ENCODE data around the gene HIPK2.

Gene HIPK2

GRCh38 chr7:139782932-139783331 is 5.1 kb upstream of the HIPK2 start:
- DNase-seq, result no peak

GRCh38 chr7:139777133-139777891 is 486 bp downstream of the HIPK2 start:
- no peak for DNase-seq

- no peak for DNase-seq
Measured at GRCh38 chr7:139776486-139777132, 1.2 kb downstream of the HIPK2 start.

- DNase-seq, result peak; percentile 42
Measured at GRCh38 chr7:139775829-139776266, 1.9 kb downstream of the HIPK2 start.

- DNase-seq, result no peak
Measured at GRCh38 chr7:139774376-139774775, 3.4 kb downstream of the HIPK2 start.

- no peak for DNase-seq
Measured at GRCh38 chr7:139773371-139773770, 4.4 kb downstream of the HIPK2 start.

- DNase-seq, result no peak
Measured at GRCh38 chr7:139772873-139773272, 4.9 kb downstream of the HIPK2 start.

GRCh38 chr7:139772115-139772514 is 5.7 kb downstream of the HIPK2 start:
- no peak for DNase-seq

GRCh38 chr7:139771001-139771956 is 6.5 kb downstream of the HIPK2 start:
- no peak for DNase-seq

- no peak for DNase-seq
Measured at GRCh38 chr7:139769761-139770160, 8.0 kb downstream of the HIPK2 start.

- no peak for DNase-seq
Measured at GRCh38 chr7:139769066-139769465, 8.7 kb downstream of the HIPK2 start.

GRCh38 chr7:139768249-139768824 is 9.5 kb downstream of the HIPK2 start:
- DNase-seq, result no peak

- DNase-seq, result no peak
Measured at GRCh38 chr7:139767561-139767982, 10.2 kb downstream of the HIPK2 start.

GRCh38 chr7:139765143-139765542 is 12.7 kb downstream of the HIPK2 start:
- no peak for DNase-seq

GRCh38 chr7:139763330-139763729 is 14.5 kb downstream of the HIPK2 start:
- no peak for DNase-seq

- DNase-seq, result no peak
Measured at GRCh38 chr7:139762886-139763285, 14.9 kb downstream of the HIPK2 start.

- no peak for DNase-seq
Measured at GRCh38 chr7:139758388-139758787, 19.4 kb downstream of the HIPK2 start.

GRCh38 chr7:139757968-139758367 is 19.8 kb downstream of the HIPK2 start:
- DNase-seq, result no peak

- DNase-seq, result no peak
Measured at GRCh38 chr7:139753693-139754111, 24.1 kb downstream of the HIPK2 start.

GRCh38 chr7:139753081-139753692 is 24.6 kb downstream of the HIPK2 start:
- no peak for DNase-seq

GRCh38 chr7:139752604-139753003 is 25.2 kb downstream of the HIPK2 start:
- no peak for DNase-seq

- DNase-seq, result no peak
Measured at GRCh38 chr7:139752148-139752547, 25.6 kb downstream of the HIPK2 start.

Data from NCI-H1436 (cell line).